ENCODE measurements around the gene BUD23. TPM values are rescaled to one million over a fixed set of nuclear protein-coding genes. Genes with fewer than 3 reads are reported as not detected.

The BUD23 gene
- total and polyA plus RNA-seq, 9 of the 15 experiments (the other 6 are each of a cell fraction or from before 2014, with no cell fraction given) = 79.5 to 270 (median 150) TPM

- TF ChIP-seq GATA2 (CRISPR knock-in tag; IDR thresholded peaks at IDR 0.05) (no peak), GTF2F1 (IDR thresholded peaks at IDR 0.05; ENCODE audit: low read depth, low read length) (no peak), RBM25 (IDR thresholded peaks at IDR 0.05; ENCODE audit: low read depth, low read length, severe bottlenecking) (peak; percentile 84), CBFA2T2 (conservative IDR thresholded peaks at IDR 0.05) (no peak)
Observed at GRCh38 chr7:73716318-73716890, 33.0 kb downstream of the BUD23 start (continued).

- DNase-seq (ENCODE audit: extremely low read depth in 1 of 4, low spot score in 3 of 4) (no peak), FAIRE-seq (no peak), ATAC-seq (no peak)
- Histone ChIP-seq H3K4me1 (replicated peaks in 1 of 2; ENCODE audit: control insufficient read depth in 2 of 2, insufficient read depth in 2 of 2, low read length in 2 of 2) (peaks cover 20 to 50% of the 10 kb centered on the region in 2 experiments), H3K27ac (ENCODE audit: extremely low read depth, low read depth, low read length) (no peak overlapping the region), H3K4me2 (ENCODE audit: insufficient read depth, low read length) (no peak overlapping the region), H3K9me3 (replicated peaks; ENCODE audit: control insufficient read depth, insufficient read depth, low read depth, low read length) (no peaks in the 10 kb centered on the region), H3K36me3 (ENCODE audit: control insufficient read depth, insufficient read depth, low read length) (no peaks in the 10 kb centered on the region), H3K9ac (ENCODE audit: insufficient read depth in 1 of 2, low read depth in 2 of 2, low read length in 2 of 2) (no peak overlapping the region), H3K27me3 (ENCODE audit: control insufficient read depth in 2 of 2, insufficient read depth in 2 of 2, low read length in 2 of 2) (no peaks in the 10 kb centered on the region), H3K9me1 (ENCODE audit: control insufficient read depth, insufficient read depth, low read length) (peaks cover 6% of the 10 kb centered on the region), H3K4me3 (no peak overlapping the region), H3K79me2 (ENCODE audit: control insufficient read depth, insufficient read depth, low read length) (peaks cover 10% of the 10 kb centered on the region; the same call in 2 of the 3 replicates), H4K20me1 (replicated peaks; ENCODE audit: control insufficient read depth, insufficient read depth, low read length) (peaks cover 29% of the 10 kb centered on the region), H2AFZ (ENCODE audit: low read depth, low read length) (no peak overlapping the region)
- intact Hi-C loops (cut with micrococcal nuclease) (loop anchor here (5.0 kb wide), 1 partner anchor 35 kb away; the partner anchor contains the start of genes BUD23 and DNAJC30), in situ Hi-C loops (cut with MboI) (no loop called here)
- WGBS (ENCODE audit: insufficient coverage, low coverage, missing lambda C conversion rate) = 72% methylated on average over 8 of the region's 13 CpGs
- ChIA-PET CTCF (ENCODE audit: low intra/inter-chr PET ratio) (no interaction called here), POLR2A (interaction anchor here (0.7 to 3.3 kb wide), 4 partner anchors 11 to 908 kb away, joined by 3 to 16 read pairs (median 3); no protein-coding TSS in a partner anchor)
- BruUV-seq (replicated peaks) = no TSS peak
- TF ChIP-seq SLC30A9 (CRISPR knock-in tag; IDR thresholded peaks at IDR 0.05) (no peak), ZNF165 (CRISPR knock-in tag; IDR thresholded peaks at IDR 0.05; ENCODE audit: borderline replicate concordance) (no peak), ZNF280B (CRISPR knock-in tag; IDR thresholded peaks at IDR 0.05) (no peak), PCBP2 (IDR thresholded peaks at IDR 0.05; ENCODE audit: low read depth, low read length, poor library complexity, severe bottlenecking) (no peak), REST (IDR thresholded peaks at IDR 0.05; ENCODE audit: borderline replicate concordance) (peak; percentile 74), REST (CRISPR knock-in tag; IDR thresholded peaks at IDR 0.05; ENCODE audit: low read depth) (no peak)
Observed at GRCh38 chr7:73717025-73717807, 33.8 kb downstream of the BUD23 start.
